ENCODE data around the gene UTRN.

GRCh38 chr6:144304223-144304848, 19.2 kb downstream of the UTRN start:
- TF ChIP-seq, protein P1, sequence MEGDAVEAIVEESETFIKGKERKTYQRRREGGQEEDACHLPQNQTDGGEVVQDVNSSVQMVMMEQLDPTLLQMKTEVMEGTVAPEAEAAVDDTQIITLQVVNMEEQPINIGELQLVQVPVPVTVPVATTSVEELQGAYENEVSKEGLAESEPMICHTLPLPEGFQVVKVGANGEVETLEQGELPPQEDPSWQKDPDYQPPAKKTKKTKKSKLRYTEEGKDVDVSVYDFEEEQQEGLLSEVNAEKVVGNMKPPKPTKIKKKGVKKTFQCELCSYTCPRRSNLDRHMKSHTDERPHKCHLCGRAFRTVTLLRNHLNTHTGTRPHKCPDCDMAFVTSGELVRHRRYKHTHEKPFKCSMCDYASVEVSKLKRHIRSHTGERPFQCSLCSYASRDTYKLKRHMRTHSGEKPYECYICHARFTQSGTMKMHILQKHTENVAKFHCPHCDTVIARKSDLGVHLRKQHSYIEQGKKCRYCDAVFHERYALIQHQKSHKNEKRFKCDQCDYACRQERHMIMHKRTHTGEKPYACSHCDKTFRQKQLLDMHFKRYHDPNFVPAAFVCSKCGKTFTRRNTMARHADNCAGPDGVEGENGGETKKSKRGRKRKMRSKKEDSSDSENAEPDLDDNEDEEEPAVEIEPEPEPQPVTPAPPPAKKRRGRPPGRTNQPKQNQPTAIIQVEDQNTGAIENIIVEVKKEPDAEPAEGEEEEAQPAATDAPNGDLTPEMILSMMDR (conservative IDR thresholded peaks at IDR 0.05 in 1 of 2, IDR thresholded peaks at IDR 0.05 in 1 of 2; ENCODE audit: low read depth in 1 of 2, low read length in 2 of 2), result no peak
- no peak for TF ChIP-seq EZH2 (IDR thresholded peaks at IDR 0.05; ENCODE audit: low read length, missing control alignments)
